ENCODE results near the gene KCNN3.

KCNN3 gene

DNA sequence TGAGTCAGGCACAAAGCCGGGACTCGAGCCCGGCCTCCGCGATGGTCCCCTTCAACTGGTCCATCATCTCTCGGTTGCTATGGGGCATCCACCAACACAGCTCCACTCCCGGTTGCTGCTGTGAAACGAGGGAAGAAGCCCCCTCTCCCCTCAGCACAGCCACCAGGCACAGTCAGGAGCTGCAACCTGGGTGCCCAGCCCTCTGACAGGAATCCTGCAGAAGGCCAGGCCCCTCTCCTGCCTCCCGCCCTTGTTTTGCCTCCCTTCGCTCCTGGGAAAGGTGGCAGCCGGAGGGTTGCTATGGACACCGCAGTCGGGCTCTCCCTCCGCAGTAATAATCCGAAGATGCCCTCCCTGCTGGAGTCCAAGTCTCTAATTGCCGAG lies 8.9 kb upstream of the KCNN3 start:
- no peak for DNase-seq

DNA sequence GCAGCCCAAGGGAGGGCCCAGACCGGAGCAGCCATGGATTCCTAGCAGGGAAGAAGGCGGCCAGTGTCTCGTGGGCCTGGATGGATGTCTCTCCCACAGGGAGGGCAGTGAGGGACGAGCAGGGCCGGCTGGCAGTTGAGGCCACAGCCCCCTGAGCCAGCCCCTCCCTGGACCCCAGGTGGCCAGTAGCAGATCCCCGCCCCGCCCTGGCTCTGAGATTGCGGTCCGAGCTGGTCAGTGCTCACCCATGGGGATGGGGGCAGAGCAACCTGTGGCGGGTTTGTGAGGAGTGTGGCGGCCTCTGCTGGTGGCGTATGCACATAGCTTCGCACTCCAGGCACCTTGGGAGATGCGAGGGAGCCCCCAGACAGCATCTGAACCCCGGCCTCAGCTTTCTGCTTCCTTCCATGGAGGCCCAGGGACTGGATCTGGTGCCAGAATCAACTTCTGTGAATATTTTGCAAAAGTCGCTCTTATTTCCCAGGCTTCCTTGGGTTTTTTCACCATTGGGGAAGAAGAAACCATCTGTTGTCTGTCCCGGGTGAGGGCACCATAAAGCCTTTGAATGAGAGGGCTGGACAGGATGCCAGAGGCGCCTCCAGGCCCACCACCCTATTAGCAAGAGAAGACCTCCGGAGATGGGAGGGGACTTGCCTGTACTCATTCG lies 8.4 kb upstream of the KCNN3 start:
- DNase-seq = peak; percentile 49 to 63

DNA sequence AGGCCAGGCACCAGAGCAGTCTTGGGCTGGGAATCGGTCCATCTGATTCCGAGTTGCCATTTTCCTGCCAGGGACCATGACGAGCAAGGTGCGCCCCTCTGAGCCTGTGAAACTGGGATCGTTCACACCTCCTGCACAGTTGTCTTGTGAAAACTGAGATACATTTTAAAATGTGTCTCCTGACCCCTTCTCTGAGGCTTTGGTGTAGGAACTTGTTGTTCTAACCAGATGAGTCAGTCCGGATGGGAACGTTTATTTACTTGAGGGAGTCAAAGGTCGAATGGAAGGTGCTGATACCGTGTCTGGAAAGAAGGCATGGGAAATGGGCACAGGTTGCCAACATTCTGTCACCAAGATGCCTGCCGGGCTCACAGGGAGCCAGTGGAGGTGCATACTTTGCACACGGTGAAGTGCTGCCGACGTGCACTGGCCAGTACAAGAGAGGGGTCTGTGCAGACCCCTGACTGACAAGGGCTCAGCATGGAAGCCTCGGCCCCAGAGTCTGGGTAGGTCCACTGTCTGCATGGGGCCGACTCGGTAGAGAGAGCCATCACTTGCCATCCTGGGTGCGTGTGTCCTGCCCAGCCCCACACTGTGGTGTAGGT lies 7.4 kb upstream of the KCNN3 start:
- no peak for DNase-seq

GRCh38 chr1:154876842-154877369 lies 6.8 kb upstream of the KCNN3 start:
- no peak for DNase-seq

GRCh38 chr1:154874465-154874864 lies 4.4 kb upstream of the KCNN3 start:
- no peak for DNase-seq

GRCh38 chr1:154873321-154873950 lies 3.4 kb upstream of the KCNN3 start:
- DNase-seq = no peak

DNA sequence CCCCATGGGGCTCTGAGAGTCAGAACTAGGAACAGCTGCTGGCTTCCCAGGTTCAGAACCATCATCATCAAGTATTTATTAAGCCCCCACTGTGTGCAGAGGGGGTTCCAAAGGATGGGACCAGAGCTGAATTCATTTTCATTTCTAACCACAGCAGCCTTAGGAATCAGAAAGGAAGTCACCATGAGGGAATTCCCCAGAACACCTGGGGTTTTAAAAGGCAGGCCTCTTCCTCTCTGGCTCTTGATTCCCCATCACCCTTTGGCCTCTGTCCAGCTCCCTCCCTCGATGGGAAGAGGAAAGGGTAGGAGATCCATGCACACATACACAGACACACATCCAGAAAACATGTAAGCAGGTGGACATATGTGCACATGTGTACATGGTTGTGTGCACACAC lies 1.3 kb upstream of the KCNN3 start:
- DNase-seq = no peak

GRCh38 chr1:154870734-154871133 lies 653 bp upstream of the KCNN3 start:
- DNase-seq = no peak

GRCh38 chr1:154869351-154870114 lies 548 bp downstream of the KCNN3 start:
- no peak for DNase-seq

DNA sequence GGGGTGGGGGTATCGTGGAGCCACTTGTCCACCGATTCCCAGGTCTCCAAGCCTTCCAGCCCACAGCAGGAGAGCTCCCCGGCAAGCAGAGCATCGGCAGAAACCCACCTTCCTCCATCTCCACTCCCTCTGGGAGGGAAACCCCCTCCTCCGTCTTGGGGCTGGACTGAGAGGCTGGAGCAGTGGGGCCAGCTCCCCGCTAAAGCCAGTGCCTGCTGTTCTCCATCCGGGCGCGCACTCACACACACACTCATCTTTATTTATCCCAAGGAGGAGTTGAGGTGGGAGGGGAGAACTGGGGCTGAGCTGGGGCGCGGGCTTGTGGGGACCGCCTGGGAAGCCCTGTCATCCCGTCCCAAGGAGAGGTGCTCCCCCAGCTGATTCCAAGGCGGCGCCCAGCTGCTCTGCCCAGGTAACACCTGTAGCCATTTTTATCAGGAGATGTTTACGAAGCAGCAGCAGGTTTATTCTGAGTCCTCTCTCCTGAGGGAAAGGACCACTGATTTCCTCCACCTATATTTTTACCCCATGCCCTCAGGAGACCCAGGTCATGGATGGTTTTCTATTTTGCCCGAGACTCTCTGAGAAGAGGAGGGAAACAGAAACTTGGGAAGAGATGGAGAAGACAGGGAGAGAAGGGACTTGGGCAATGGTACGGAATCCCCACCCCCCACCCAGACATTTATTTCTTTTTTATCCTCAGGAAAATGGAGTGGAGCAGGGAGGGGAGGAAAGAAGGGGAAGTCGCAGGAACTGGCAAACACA lies 2.1 kb downstream of the KCNN3 start:
- DNase-seq = no peak

DNA sequence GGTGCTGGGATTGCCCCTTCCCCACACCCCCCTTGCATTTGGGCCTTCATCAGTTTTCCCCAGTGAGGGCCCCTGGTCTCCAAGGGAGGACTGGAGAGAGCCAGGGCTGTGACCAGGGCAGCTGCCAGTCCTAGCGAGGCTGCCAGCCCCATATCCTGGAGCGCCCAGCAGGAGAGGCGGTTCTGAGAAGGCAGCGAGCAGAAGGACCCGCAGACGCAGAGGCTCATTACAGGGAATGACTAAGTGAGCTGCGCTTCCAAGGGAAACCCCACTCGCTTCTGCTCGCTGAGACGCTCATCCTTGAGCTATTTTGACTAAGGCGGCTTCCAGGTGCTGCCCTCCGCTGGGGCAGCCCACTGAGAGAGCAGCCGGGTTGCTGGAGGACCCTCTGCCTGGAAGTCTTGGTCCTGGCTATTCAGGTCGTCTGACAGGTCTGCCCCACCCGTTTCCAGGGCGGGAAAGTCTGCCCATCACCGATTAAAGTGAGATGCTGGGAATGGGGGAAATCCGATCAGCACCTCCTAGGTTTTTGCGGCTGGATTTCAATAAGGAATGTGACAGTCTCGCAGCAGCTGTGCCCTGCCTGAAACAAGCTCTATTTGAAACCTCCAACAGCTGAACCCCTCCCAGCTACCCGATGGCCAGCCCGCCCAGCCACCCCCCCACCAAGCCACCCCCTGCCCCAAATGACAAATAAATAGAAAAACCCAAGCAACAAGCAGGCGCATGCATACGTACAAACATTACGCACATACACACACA lies 2.8 kb downstream of the KCNN3 start:
- no peak for DNase-seq

DNA sequence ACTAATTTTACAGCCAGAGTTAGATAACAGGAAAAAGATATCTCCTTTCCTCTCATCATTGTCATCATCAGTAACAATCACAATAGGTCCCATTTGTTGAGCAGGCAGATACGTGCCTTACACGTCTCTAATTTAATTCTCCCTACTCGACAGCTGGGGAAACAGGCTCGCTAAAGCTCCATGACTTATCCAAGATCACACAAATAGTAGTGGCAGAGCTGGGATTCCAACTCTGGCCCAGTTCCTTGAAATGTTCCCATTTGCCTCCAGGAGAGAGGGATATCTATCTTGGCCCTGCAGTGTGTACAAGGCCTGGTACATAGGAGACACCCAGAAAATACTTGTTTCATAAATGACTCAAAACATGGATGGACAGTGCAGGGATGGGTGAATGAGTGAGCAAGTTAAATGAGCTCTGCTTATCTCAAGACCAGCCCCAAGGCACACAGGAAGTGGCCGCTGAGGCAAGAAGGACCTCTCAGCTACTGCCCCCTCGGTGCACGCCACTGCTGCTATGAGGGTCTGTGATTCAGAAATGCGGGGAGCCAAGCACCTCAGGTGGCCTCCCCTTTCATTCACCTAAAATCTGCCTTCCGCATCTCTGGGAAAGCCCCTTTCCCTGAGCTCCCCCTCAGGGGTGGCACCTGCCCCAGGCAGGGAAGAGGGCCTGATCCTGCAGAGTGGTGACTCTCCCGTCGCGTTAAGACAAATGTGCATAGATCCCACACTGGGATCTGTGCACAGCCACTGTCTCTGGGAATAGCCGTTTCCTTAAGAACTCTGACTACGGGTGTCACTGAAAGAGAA lies 3.6 kb downstream of the KCNN3 start:
- DNase-seq = no peak

DNA sequence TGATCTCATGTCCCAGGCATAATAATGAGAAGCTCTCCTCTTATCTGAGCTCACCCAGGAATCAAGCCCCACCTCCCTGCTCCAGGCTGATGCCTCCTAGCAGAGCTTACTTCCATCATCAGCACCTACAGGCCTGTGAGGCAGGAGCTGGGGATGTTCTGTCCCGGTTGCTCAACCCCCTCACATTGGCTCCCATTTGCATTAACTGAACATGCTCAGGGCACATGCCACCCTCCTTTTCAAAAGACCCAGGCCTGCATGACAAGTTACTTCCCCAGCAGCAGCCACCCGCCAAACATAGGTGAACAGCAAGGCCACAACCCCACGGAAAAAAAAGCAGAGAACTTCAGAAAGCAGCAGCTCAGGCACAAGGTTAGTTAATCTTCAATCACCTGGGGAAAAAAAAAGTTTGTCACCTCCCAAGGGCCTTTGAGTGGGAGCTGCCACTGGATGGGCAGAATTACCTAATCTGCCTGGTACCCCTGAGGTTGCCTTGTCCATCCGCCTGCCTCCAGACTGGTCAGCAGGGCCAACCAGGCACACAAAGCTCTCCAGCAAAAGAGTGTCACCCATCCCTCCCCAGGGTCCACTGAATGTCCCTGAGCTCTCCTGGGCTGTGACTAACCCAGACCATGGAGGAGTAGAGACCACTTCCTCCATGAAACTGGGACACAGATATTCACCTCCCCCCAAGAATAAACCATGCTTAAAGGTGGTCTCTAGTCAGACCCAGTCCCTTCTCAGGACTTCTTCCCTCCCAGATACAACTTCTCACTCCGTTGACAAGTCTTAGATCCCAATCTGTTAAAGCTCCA lies 4.4 kb downstream of the KCNN3 start:
- no peak for DNase-seq

- no peak for DNase-seq
These were observed 5.7 kb downstream of the KCNN3 start for GRCh38 chr1:154864189-154864975.

GRCh38 chr1:154863315-154864174 lies 6.5 kb downstream of the KCNN3 start:
- no peak for DNase-seq

- DNase-seq = no peak
These were observed 7.2 kb downstream of the KCNN3 start for GRCh38 chr1:154862907-154863306.

DNA sequence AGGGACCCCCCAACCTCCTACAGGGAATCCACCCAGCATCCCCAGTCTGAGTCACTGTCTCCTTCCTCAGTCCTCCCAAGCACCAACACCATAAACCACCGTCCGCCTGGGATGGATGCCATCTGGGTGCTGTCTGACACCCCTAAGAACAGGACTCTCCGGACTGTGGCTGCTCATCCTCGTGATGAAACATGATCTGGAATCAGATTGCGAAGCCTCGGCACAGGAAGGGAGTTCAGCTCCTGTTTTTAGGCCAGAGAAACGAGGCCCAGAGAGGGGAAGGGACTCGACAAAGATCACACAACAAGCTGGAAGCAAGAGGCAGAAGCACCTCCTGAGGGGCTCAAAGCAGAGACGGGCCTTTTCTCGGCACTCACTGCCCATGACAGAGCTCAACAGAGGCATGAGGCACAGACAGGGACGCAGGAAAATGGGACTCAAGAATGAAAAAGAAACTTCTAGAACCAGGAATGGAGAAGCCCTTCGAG lies 8.4 kb downstream of the KCNN3 start:
- no peak for DNase-seq

Data from NCI-H1930 (cell line).